DOHH2 (cell line): ENCODE results near the gene SMPD2.
A peak's percentile ranks its signal among the peaks of the same experiment; 100 is the strongest.

Source experiments
- H3F3A ChIP-seq: fragments of 200-600 bp; sonication (generic), shearing (Covaris generic); 2 replicates; pipeline ENCODE4 v1.6.0; 2016; ENCODE audit warnings: antibody characterized with exemption, mild to moderate bottlenecking; ENCODE audit not compliant: control insufficient read depth, insufficient read depth
- H3K27ac ChIP-seq: fragments of 200-600 bp; sonication (generic); 2 replicates; pipeline ENCODE4 v1.5.1; 2014; ENCODE audit warnings: low read depth, mild to moderate bottlenecking, low read length, moderate library complexity
- H3K27me3 ChIP-seq: fragments of 200-600 bp; sonication (generic); 2 replicates; pipeline ENCODE4 v1.6.1; 2014; ENCODE audit warnings: mild to moderate bottlenecking, low read length, mixed read lengths; ENCODE audit not compliant: control insufficient read depth
- H3K36me3 ChIP-seq: fragments of 200-600 bp; sonication (generic); 2 replicates; pipeline ENCODE4 v1.6.1; 2014; ENCODE audit warnings: mild to moderate bottlenecking, low read length, moderate library complexity, mixed read lengths; ENCODE audit not compliant: control insufficient read depth
- H3K4me1 ChIP-seq: fragments of 200-600 bp; sonication (generic); 2 replicates; pipeline ENCODE4 v1.6.1; 2014; ENCODE audit warnings: mild to moderate bottlenecking, low read length, mixed read lengths; ENCODE audit not compliant: control insufficient read depth
- H3K4me2 ChIP-seq: fragments of 200-600 bp; sonication (generic); 2 replicates; pipeline ENCODE4 v1.6.0; 2014; ENCODE audit warnings: mild to moderate bottlenecking, low read length, moderate library complexity
- H3K4me3 ChIP-seq: fragments of 200-600 bp; sonication (generic); 2 replicates; pipeline ENCODE4 v1.5.1; 2014; ENCODE audit warnings: mild to moderate bottlenecking, low read length, mixed read lengths
- H3K79me2 ChIP-seq: fragments of 200-600 bp; sonication (generic); 2 replicates; pipeline ENCODE4 v1.6.1; 2014; ENCODE audit warnings: mild to moderate bottlenecking, low read length, mixed read lengths; ENCODE audit not compliant: control insufficient read depth
- H3K9me2 ChIP-seq: fragments of 200-600 bp; sonication (generic); replicated peaks from 2 replicates; pipeline ENCODE4 v1.6.1; 2014; ENCODE audit warnings: mild to moderate bottlenecking, low read length, mixed read lengths; ENCODE audit not compliant: control insufficient read depth
- H3K9me3 ChIP-seq: fragments of 200-600 bp; sonication (generic); 2 replicates; pipeline ENCODE4 v1.6.1; 2014; ENCODE audit warnings: antibody characterized with exemption, low read length, mixed read lengths; ENCODE audit not compliant: control insufficient read depth, insufficient read depth
- H4K20me1 ChIP-seq: fragments of 200-600 bp; sonication (generic); 2 replicates; pipeline ENCODE4 v1.6.0; 2014; ENCODE audit warnings: low read depth, mild to moderate bottlenecking, antibody characterized with exemption, low read length, moderate library complexity; ENCODE audit not compliant: control insufficient read depth, insufficient read depth
- CTCF ChIP-seq: fragments of 200-600 bp; sonication (generic); IDR thresholded peaks from one replicate; pipeline ENCODE4 v1.5.1; 2014; ENCODE audit warnings: antibody characterized with exemption, mild to moderate bottlenecking, low read depth, low read length; ENCODE audit not compliant: poor library complexity, severe bottlenecking
- EZH2phosphoT487 ChIP-seq: fragments of 200-600 bp; sonication (generic); IDR thresholded peaks from 2 replicates; pipeline ENCODE4 v1.6.1; 2017; ENCODE audit warnings: borderline replicate concordance, mild to moderate bottlenecking, antibody characterized with exemption, low read length, moderate library complexity, mixed read lengths

SMPD2 gene

GRCh38 chr6:109448615-109449014, 8.1 kb downstream of the SMPD2 start:
- no peak overlapping the region for H3K4me2 ChIP-seq
- H3K79me2 ChIP-seq: peaks cover 5% of the 10 kb centered on the region
- no peaks in the 10 kb centered on the region for H3K9me3 ChIP-seq
- H3K4me3 ChIP-seq: no peak overlapping the region
- H3K27me3 ChIP-seq: no peaks in the 10 kb centered on the region
- TF ChIP-seq EZH2phosphoT487: no peak
- TF ChIP-seq CTCF: no peak
- H3K9me2 ChIP-seq: no peaks in the 10 kb centered on the region
- peaks cover 41% of the 10 kb centered on the region for H3K4me1 ChIP-seq
- H3K36me3 ChIP-seq: peaks cover 66% of the 10 kb centered on the region
- no peaks in the 10 kb centered on the region for H3F3A ChIP-seq
- no peak overlapping the region for H3K27ac ChIP-seq
- no peaks in the 10 kb centered on the region for H4K20me1 ChIP-seq

GRCh38 chr6:109449064-109449794, 8.7 kb downstream of the SMPD2 start:
- Histone ChIP-seq H3K4me1 (peaks cover 47% of the 10 kb centered on the region), H3K27ac (no peak overlapping the region), H3K9me3 (no peaks in the 10 kb centered on the region), H3K36me3 (peaks cover 65% of the 10 kb centered on the region), H4K20me1 (no peaks in the 10 kb centered on the region), H3K4me3 (no peak overlapping the region), H3K79me2 (peaks cover 11% of the 10 kb centered on the region), H3K9me2 (no peaks in the 10 kb centered on the region), H3F3A (no peaks in the 10 kb centered on the region), H3K27me3 (no peaks in the 10 kb centered on the region), H3K4me2 (no peak overlapping the region)
- no peak for TF ChIP-seq EZH2phosphoT487
- no peak for TF ChIP-seq CTCF

GRCh38 chr6:109449795-109450673, 9.5 kb downstream of the SMPD2 start:
- Histone ChIP-seq H4K20me1 (no peaks in the 10 kb centered on the region), H3F3A (0 out of 2 replicates have a peak, but pooled peaks cover 2% of the 10 kb centered on the region), H3K79me2 (peaks cover 14% of the 10 kb centered on the region), H3K36me3 (peaks cover 60% of the 10 kb centered on the region), H3K9me2 (no peaks in the 10 kb centered on the region), H3K9me3 (no peaks in the 10 kb centered on the region), H3K27me3 (no peaks in the 10 kb centered on the region), H3K4me1 (peaks cover 53% of the 10 kb centered on the region), H3K4me3 (no peak overlapping the region), H3K27ac (no peak overlapping the region), H3K4me2 (peak overlapping the region; percentile 1; the same call in 1 of the 2 replicates)
- TF ChIP-seq CTCF (no peak), EZH2phosphoT487 (no peak)
